Stimulated activated CD8-positive, alpha-beta memory T cell treated with anti-CD3 and anti-CD28 coated beads, Interleukin-12 subunit alpha, Interleukin-12 subunit beta, amount 100 ng/mL, for 24 hours (primary cell): ENCODE results near the gene CCL7.

Source experiments
- DNase-seq: peaks from one replicate; pipeline ENCODE4 v3.0.0-alpha.2; 2020; ENCODE audit errors: extremely low read depth

Gene CCL7

GRCh38 chr17:34246881-34247280, 23.1 kb upstream of the CCL7 start:
- DNase-seq, result no peak

GRCh38 chr17:34248511-34249024, 21.5 kb upstream of the CCL7 start:
- DNase-seq, result no peak

GRCh38 chr17:34249061-34249460, 21.0 kb upstream of the CCL7 start:
- no peak for DNase-seq

- no peak for DNase-seq
These were observed 20.5 kb upstream of the CCL7 start for GRCh38 chr17:34249478-34249877.

- DNase-seq, result no peak
These were observed 18.8 kb upstream of the CCL7 start for GRCh38 chr17:34251186-34251585.

- no peak for DNase-seq
These were observed 18.0 kb upstream of the CCL7 start for GRCh38 chr17:34252095-34252443.

GRCh38 chr17:34252444-34253138, 17.4 kb upstream of the CCL7 start:
- no peak for DNase-seq

GRCh38 chr17:34253139-34253525, 16.9 kb upstream of the CCL7 start:
- DNase-seq, result no peak

GRCh38 chr17:34254146-34254545, 15.9 kb upstream of the CCL7 start:
- DNase-seq, result no peak

GRCh38 chr17:34254651-34255380, 15.2 kb upstream of the CCL7 start, which contains the start of gene CCL2:
CCL2 (plus strand) TSS chr17:34255285; CDS start chr17:34255350, 65 bp downstream.
- no peak for DNase-seq

GRCh38 chr17:34255381-34255732, 14.7 kb upstream of the CCL7 start:
- no peak for DNase-seq

- no peak for DNase-seq
These were observed 14.2 kb upstream of the CCL7 start for GRCh38 chr17:34255841-34256240.

- no peak for DNase-seq
These were observed 12.6 kb upstream of the CCL7 start for GRCh38 chr17:34257299-34257985.

GRCh38 chr17:34257986-34258326, 12.1 kb upstream of the CCL7 start:
- no peak for DNase-seq

- DNase-seq, result no peak
These were observed 10.9 kb upstream of the CCL7 start for GRCh38 chr17:34259146-34259545.

GRCh38 chr17:34260861-34261260, 9.2 kb upstream of the CCL7 start:
- no peak for DNase-seq

GRCh38 chr17:34261568-34262337, 8.3 kb upstream of the CCL7 start:
- DNase-seq, result no peak

- no peak for DNase-seq
These were observed 4.3 kb upstream of the CCL7 start for GRCh38 chr17:34265711-34266110.

GRCh38 chr17:34275881-34276280, 5.9 kb downstream of the CCL7 start:
- DNase-seq, result no peak

GRCh38 chr17:34276826-34277225, 6.8 kb downstream of the CCL7 start:
- DNase-seq, result no peak

- DNase-seq, result no peak
These were observed 13.6 kb downstream of the CCL7 start for GRCh38 chr17:34283571-34283970.

GRCh38 chr17:34285286-34285792, 15.3 kb downstream of the CCL7 start, which contains the start of gene CCL11:
CCL11 (plus strand) TSS chr17:34285742; CDS start chr17:34285809, 67 bp downstream.
- DNase-seq, result no peak
